Stimulated activated effector memory CD8-positive, alpha-beta T cell treated with anti-CD3 and anti-CD28 coated beads, Interleukin-12 subunit alpha, Interleukin-12 subunit beta, amount 100 ng/mL, for 72 hours (primary cell): Measurements from ENCODE around the gene FSTL1.

Experiments used
- ATAC-seq: fragments of 150-1000 bp; cut with Tn5 transposase; 2 replicates; pipeline ENCODE4 v1.10.0; 2021
- DNase-seq, 2 donors: peaks; one replicate each; pipeline ENCODE4 v3.0.0; 2021 to 2022; ENCODE audit warnings: low spot score in 2 of 2
- H3K27ac Mint-ChIP-seq: one replicate; pipeline ENCODE4 v1.8.0; 2022; ENCODE audit warnings: mild to moderate bottlenecking, mixed read lengths
- H3K36me3 Mint-ChIP-seq: one replicate; pipeline ENCODE4 v1.8.0; 2022; ENCODE audit warnings: mild to moderate bottlenecking, mixed read lengths
- H3K4me1 Mint-ChIP-seq: one replicate; pipeline ENCODE4 v1.8.0; 2022; ENCODE audit warnings: mixed read lengths
- H3K4me3 Mint-ChIP-seq: one replicate; pipeline ENCODE4 v1.8.0; 2022; ENCODE audit warnings: mild to moderate bottlenecking, mixed read lengths
- H3K9me3 Mint-ChIP-seq: one replicate; pipeline ENCODE4 v1.8.0; 2022; ENCODE audit warnings: mixed read lengths

The FSTL1 gene

DNA sequence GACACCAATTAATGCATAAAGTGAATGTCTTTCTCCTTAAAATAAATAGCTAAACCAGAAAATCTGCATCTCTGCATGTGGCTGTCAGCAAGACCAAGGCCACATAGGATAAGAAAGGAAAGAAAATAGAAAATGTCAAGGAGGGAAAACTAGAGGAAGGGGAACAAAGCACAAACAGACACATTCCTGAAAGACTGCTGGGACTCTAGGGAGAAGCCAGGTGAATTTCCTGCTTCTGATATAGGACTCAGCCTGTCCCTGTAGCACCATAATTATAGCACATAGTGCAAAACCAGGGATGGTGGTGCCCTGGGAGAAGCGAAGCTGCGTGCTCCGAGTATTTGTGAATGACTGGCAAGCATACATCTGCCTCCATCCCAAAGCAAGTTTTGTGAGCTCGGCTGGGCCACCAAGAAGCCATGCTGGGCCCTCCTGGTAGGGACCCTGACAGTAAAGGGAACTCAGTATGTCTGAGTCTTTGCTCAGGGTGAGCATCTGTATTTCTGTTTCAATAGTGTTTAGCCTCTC, 14.2 kb downstream of the FSTL1 start:
- no peak overlapping the region for H3K4me3 Mint-ChIP-seq
- no peaks in the 10 kb centered on the region for H3K4me1 Mint-ChIP-seq
- ATAC-seq (no peak), DNase-seq (no peak)
- no peak overlapping the region for H3K27ac Mint-ChIP-seq
- no peaks in the 10 kb centered on the region for H3K9me3 Mint-ChIP-seq
- no peaks in the 10 kb centered on the region for H3K36me3 Mint-ChIP-seq

DNA sequence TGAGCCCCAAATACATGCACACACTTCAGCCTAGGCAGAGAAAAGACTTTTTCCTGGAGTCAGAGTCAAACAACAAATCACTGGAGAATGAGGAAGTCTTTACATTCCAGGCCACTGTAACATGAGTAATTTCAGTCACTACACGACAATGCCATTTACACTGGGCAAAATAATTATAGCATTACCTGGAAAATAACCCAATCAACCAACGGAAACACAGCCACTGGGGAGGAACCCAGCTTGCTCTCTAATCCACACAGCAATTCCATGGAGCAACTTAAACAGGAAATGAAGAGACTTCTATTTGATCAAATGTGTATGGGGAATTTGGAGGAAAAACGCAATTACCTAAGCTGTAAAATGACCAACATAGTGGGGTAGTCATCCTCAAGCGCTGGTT, 15.2 kb downstream of the FSTL1 start:
- DNase-seq (no peak), ATAC-seq (no peak)
- Mint-ChIP-seq H3K36me3 (no peaks in the 10 kb centered on the region), H3K27ac (no peak overlapping the region), H3K4me1 (no peaks in the 10 kb centered on the region), H3K4me3 (no peak overlapping the region), H3K9me3 (no peaks in the 10 kb centered on the region)

DNA sequence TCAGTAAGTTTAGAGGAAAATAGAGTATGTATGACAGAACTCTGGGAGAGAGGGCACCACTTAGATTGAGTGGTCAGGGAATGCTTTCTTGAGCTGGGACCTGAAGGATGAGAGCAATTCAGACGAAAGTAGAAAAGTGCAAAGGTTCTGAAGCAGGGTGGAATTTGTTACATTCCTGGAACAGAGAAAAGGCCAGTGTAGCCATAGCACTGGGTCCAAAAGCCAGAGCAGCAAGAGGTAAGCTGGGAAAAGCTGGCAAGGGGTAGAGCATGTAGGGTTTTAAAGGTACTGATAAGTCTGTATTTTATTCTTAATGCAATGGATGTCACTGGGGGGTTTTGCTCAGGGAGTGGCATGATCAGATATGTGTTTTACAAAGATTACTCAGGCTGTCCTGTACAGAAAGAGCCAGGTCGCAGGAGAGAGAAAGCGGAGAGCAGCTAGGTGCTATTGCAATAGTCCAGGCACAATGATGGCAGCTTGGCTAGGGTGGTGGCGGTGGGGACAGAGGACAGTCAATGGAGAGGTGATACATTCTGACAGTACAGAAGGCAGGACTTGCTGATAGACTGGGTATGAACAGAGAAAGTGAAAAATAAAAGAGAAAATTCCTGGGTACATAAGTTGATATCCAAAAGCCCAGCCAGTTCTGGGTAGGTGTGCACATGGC, 17.0 kb downstream of the FSTL1 start:
- Mint-ChIP-seq H3K4me3 (no peak overlapping the region), H3K36me3 (no peaks in the 10 kb centered on the region), H3K4me1 (no peaks in the 10 kb centered on the region), H3K27ac (no peak overlapping the region), H3K9me3 (no peaks in the 10 kb centered on the region)
- ATAC-seq (no peak), DNase-seq (no peak)

DNA sequence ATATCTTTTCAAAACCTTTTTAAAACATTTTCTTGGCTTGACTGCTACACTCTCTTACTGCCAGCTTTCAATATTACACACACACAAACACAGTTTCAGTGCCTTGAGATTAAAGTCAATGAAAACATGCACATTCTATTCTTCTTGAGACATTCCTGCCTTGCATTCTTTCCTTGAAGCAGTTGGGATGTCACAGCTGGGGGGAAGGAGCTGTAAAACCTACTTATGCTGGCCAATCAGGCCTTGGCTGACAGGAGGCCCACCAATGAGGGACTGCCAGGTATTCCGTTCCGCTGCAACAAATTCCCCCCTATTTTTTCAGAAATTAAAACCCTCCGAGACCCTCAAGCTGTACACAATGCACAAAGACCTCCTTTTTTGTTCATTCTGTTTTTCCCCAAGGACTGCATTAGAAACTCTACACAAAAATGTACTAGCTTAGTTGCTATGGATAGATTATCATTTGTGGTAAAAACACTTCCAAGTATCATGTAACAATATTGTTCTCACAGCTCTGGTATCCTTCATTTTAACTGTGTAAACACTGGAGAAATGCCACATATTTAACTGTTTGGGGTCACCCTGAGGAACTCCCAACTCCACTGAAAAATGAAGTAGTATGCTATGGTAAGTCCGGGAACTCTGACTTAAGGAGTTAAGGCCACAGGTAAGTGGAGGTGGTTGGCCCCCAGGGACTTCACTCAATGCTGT, 18.5 kb downstream of the FSTL1 start:
- no peaks in the 10 kb centered on the region for H3K36me3 Mint-ChIP-seq
- no peaks in the 10 kb centered on the region for H3K4me1 Mint-ChIP-seq
- DNase-seq (no peak), ATAC-seq (no peak)
- H3K4me3 Mint-ChIP-seq, result no peak overlapping the region
- no peaks in the 10 kb centered on the region for H3K9me3 Mint-ChIP-seq
- no peak overlapping the region for H3K27ac Mint-ChIP-seq

DNA sequence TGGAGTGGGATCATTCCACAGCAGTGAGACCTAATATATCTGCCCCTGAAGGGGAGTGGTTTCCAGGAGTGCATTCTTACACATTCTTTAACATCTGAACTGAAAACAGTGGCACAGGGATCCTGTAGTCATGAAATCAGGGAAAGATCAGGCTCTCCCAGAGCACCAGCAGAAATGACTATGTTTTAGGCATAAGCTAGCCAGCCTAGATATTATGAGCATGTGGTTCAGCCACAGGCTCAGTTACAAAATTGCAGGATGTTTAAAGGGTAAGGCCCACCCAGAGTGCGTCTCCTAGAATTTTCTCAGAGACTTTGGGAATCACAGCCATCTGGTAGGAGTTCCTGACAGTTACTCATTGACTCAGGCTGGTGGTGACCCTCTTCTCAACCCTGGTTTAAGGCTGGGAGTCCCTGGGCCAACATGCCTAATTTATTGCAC, 20.9 kb downstream of the FSTL1 start:
- DNase-seq, result no peak
- no peaks in the 10 kb centered on the region for H3K9me3 Mint-ChIP-seq
- H3K36me3 Mint-ChIP-seq, result no peaks in the 10 kb centered on the region
- H3K4me1 Mint-ChIP-seq, result no peaks in the 10 kb centered on the region
- H3K27ac Mint-ChIP-seq, result no peak overlapping the region
- no peak for ATAC-seq
- H3K4me3 Mint-ChIP-seq, result no peak overlapping the region

DNA sequence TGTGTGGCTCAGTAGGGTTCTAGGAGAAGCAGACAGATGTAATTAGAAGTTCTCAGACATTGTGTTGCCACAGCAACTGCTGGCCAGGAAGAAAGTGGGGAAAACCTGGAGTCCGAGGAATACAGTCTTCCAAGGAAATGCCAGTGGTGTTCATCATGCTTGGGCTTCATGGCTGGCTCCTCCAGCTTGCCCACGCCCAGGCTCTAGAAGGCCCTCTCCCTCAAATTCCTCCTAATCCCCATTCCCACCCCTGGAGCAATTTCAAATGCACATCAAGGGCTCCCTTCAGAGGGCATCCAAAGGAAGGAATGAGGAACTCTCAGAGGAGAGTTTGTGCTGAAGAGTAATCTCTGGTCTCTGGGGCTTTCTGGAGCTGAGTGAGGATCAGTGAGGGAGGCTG, 21.9 kb downstream of the FSTL1 start:
- H3K4me3 Mint-ChIP-seq, result no peak overlapping the region
- no peaks in the 10 kb centered on the region for H3K36me3 Mint-ChIP-seq
- no peak overlapping the region for H3K27ac Mint-ChIP-seq
- no peaks in the 10 kb centered on the region for H3K4me1 Mint-ChIP-seq
- ATAC-seq, result no peak
- no peak for DNase-seq
- H3K9me3 Mint-ChIP-seq, result no peaks in the 10 kb centered on the region

DNA sequence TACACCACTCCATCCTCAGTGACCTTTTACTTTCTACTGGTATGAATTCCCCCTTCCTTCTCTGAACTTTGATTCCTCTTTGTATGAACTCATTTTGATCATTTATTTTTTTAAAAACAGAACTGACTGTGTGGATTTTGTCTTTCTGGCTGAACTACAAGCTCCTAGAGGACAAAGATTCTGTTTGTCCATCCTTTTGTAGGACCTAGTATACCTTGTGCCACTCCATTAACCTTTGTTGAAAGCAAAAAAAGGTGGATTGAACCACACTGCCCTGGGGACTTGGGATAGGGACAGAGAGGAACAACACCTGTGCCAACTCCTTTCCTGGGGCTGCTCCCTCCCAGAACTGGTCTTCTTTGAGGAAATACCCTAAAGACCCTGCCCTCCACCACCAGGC, 23.6 kb downstream of the FSTL1 start:
- H3K36me3 Mint-ChIP-seq, result no peaks in the 10 kb centered on the region
- DNase-seq (no peak), ATAC-seq (no peak)
- no peak overlapping the region for H3K4me3 Mint-ChIP-seq
- H3K4me1 Mint-ChIP-seq, result no peaks in the 10 kb centered on the region
- no peaks in the 10 kb centered on the region for H3K9me3 Mint-ChIP-seq
- no peak overlapping the region for H3K27ac Mint-ChIP-seq

DNA sequence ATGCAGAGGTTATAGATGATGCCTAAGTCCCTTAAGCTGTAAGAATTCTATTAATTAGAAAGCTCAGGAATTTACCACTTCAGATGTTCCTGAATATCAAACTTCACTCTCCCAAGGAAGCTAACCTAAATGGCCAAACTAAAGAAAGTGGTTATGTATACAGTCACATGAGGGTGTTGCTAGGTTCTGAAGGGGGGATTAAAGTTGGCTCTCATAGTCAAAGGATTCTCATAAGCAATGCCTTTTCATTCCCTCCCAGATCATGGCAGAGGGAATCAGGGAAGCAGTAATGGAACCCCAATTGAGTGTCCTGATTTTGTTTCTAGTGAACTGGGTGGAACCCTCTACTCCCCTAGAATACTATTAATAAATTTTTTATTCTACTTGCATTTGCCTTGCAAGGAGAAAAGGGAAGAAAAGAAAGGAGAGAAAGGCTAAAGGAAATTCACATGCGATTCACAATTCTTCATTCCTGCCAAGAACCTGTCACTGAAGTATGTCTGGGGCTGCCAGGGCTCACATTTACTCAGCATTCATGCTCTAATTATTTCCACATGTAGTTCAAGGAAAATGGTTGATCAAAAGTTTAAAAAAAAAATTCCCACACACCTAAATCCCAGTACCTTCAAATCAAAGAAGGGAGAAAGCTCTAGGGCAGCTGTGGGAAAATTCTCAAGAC, 25.1 kb downstream of the FSTL1 start:
- H3K4me3 Mint-ChIP-seq, result no peak overlapping the region
- no peaks in the 10 kb centered on the region for H3K4me1 Mint-ChIP-seq
- no peaks in the 10 kb centered on the region for H3K36me3 Mint-ChIP-seq
- DNase-seq, result no peak
- H3K27ac Mint-ChIP-seq, result no peak overlapping the region
- no peaks in the 10 kb centered on the region for H3K9me3 Mint-ChIP-seq
- no peak for ATAC-seq

DNA sequence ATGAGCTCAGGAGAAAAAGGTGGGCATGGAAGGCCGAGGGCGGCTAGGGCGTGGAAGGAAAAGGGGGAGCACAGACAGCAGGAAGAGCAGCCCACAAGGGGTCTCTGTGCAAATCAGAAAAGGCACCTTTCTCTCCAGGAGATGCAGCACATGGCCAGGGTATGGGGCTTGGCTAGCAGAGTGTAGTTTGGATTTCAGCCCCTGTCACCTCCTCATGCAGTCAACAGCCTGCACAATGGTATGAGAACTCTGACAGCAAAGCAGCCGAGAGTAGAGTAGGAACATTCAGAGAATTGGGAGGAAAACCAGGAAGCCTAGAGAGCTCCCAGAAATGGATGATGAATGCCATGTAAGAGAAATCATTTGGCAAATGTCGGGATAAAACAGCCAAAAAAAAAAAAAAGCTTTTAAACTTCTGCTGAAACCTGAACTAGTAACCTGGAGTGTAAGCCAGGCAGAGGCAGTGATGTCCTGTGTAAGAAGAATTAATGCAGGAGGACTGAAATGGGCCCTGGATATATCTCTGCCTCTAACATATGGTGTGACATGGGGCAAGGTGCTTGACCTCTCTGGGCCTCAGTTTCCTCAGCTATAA, 25.7 kb downstream of the FSTL1 start:
- ATAC-seq, result no peak
- DNase-seq, result no peak
- no peaks in the 10 kb centered on the region for H3K4me1 Mint-ChIP-seq
- no peaks in the 10 kb centered on the region for H3K9me3 Mint-ChIP-seq
- H3K4me3 Mint-ChIP-seq, result no peak overlapping the region
- no peak overlapping the region for H3K27ac Mint-ChIP-seq
- H3K36me3 Mint-ChIP-seq, result no peaks in the 10 kb centered on the region

DNA sequence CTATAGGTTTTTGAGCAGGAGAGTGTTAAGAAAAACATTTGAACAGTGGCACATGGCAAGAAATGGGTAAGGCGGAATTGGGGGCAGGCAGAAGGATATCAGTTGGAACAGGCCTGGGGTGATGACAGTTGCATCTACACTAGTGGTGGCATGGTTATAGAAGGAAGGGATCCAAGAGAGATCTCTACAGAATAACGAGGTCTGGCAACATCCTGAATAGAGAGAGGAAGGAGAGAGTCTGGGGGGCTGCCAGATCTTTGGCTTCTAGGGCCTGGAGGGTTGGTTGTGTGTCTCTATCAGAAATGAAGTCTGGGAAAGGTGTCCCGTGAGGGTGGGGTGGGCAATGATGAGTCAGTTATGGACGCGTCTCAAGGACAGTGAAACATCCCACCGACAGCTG, 26.3 kb downstream of the FSTL1 start:
- ATAC-seq, result no peak
- H3K27ac Mint-ChIP-seq, result no peak overlapping the region
- H3K4me1 Mint-ChIP-seq, result no peaks in the 10 kb centered on the region
- H3K4me3 Mint-ChIP-seq, result no peak overlapping the region
- H3K36me3 Mint-ChIP-seq, result no peaks in the 10 kb centered on the region
- DNase-seq, result no peak
- H3K9me3 Mint-ChIP-seq, result no peaks in the 10 kb centered on the region

DNA sequence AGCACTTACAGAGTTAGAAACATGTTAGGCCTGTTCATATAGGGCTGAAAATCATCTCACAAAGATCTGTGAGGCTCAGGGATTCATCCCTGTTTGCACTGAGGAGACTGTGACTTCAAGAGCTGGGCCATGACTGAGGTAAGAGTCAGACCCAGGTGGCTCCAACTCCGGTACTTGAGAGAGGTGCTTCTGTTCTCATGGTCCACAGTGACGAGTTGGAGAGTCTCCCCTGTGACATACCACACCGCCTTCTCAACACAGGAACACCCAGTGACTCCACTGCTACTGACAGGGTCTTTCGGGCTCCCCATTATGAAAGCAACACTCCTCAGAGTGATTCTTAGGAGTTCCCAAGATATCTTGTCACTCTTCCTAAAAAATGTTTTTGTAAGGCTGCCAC, 27.4 kb downstream of the FSTL1 start:
- no peaks in the 10 kb centered on the region for H3K36me3 Mint-ChIP-seq
- H3K27ac Mint-ChIP-seq, result no peak overlapping the region
- H3K9me3 Mint-ChIP-seq, result no peaks in the 10 kb centered on the region
- DNase-seq (no peak), ATAC-seq (no peak)
- peaks cover 11% of the 10 kb centered on the region for H3K4me1 Mint-ChIP-seq
- H3K4me3 Mint-ChIP-seq, result no peak overlapping the region

DNA sequence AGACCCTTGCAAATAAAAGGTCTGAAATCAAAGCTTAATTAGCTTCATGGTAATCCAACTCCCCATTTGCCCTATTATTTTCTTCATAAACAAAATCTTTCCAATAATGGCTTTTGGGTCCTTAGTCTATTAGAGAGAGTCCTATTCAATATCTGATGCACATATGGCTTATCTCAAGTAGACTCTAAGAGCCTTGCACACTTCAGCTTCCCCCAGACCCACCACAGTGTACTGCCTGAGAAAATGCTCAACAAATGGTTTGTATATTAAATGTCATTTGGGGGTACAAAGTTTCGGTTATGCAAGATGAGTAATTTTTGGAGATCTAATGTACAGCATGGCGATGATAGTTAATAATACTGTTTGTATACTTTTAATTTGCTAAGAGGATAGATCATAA, 28.9 kb downstream of the FSTL1 start:
- H3K36me3 Mint-ChIP-seq, result no peaks in the 10 kb centered on the region
- H3K4me3 Mint-ChIP-seq, result no peak overlapping the region
- DNase-seq, result no peak
- no peaks in the 10 kb centered on the region for H3K9me3 Mint-ChIP-seq
- ATAC-seq, result no peak
- peaks cover 22% of the 10 kb centered on the region for H3K4me1 Mint-ChIP-seq
- no peak overlapping the region for H3K27ac Mint-ChIP-seq

DNA sequence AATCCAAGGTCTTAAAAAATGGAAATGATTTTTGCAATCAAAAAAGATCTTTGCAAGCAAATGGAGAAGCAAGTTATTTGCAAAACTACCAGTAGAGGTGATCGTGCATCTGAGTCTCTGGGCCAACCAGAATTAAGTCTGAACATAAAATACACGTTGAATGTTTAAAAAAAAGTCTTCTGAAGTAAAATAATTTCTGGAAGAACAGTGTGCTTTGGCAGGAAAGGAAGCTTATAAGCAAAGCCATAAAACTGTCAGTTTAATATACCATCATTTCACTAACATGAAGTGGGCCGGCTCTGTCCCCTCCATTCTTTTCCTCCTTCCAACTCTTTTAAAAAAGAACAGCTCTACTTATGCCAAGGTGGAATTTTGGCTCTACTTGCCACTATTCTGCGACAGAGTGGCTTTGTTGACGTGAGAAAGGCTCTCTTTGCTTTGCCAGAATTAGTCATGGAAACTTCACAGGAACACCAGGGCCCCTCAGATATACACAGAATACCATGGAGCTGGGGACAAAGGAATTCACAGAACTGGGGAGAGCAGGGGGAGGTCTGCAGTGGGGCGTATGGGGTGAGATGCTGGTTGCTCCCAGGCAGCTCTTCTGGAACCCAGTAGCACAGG, 29.8 kb downstream of the FSTL1 start:
- peaks cover 24% of the 10 kb centered on the region for H3K4me1 Mint-ChIP-seq
- ATAC-seq (no peak), DNase-seq (no peak)
- no peak overlapping the region for H3K4me3 Mint-ChIP-seq
- no peaks in the 10 kb centered on the region for H3K36me3 Mint-ChIP-seq
- H3K9me3 Mint-ChIP-seq, result no peaks in the 10 kb centered on the region
- H3K27ac Mint-ChIP-seq, result no peak overlapping the region

DNA sequence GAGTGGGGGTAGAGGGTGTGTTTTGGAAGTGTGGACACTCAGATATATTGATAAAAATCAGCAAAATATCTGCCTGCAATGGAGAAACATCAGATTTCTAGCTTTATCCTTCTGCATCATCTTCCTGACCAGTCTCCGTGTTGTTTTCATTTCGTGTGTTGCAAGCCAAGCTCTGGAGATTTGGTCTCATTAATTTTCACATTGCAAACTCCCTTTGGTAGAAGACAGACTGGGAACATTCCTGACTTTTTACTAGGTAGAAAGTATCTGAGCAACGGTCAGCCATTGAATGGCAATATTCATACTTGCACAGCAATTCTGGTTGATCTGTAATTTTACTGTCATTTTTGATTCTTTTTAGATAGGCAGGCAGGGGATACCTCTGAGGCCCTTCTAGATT, 30.4 kb downstream of the FSTL1 start:
- peaks cover 24% of the 10 kb centered on the region for H3K4me1 Mint-ChIP-seq
- ATAC-seq (no peak), DNase-seq (no peak)
- H3K9me3 Mint-ChIP-seq, result no peaks in the 10 kb centered on the region
- H3K4me3 Mint-ChIP-seq, result no peak overlapping the region
- H3K27ac Mint-ChIP-seq, result no peak overlapping the region
- H3K36me3 Mint-ChIP-seq, result no peaks in the 10 kb centered on the region

DNA sequence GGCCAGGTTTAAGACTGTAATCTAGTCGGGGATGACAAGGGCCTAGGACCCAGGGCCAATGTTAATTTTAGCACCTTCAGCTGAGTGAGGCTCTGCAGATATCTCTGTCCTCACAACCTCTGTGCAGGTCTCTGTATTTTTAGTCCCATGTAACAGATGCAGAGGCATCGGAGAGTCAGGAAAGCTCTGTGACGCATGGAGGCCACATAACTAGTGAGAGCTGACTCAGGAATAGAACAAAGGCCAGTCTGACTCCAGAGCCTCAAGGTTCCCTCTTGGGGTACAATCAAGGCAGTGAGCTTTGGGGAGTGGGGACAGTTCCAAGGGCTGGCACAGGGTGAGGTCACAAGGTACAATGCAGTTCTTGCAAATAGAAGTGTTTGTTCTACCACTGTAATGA, 31.0 kb downstream of the FSTL1 start:
- DNase-seq, result no peak
- Mint-ChIP-seq H3K27ac (no peak overlapping the region), H3K4me1 (peaks cover 24% of the 10 kb centered on the region), H3K4me3 (no peak overlapping the region), H3K9me3 (no peaks in the 10 kb centered on the region), H3K36me3 (no peaks in the 10 kb centered on the region)
- no peak for ATAC-seq
